Ishikawa (cell line): Measurements from ENCODE around the gene GRM3.

ENCODE experiments used
- CEBPB ChIP-seq: IDR thresholded peaks from 2 replicates; pipeline ENCODE4 v1.6.1; 2012
- EP300 ChIP-seq: IDR thresholded peaks from 2 replicates; pipeline ENCODE4 v1.6.1; 2012; ENCODE audit warnings: borderline replicate concordance
- MAX ChIP-seq: IDR thresholded peaks from 2 replicates; pipeline ENCODE4 v1.6.1; 2012
- NFIC ChIP-seq: IDR thresholded peaks from 2 replicates; pipeline ENCODE4 v1.6.1; 2012
- RAD21 ChIP-seq: IDR thresholded peaks from 2 replicates; pipeline ENCODE4 v1.6.1; 2012; ENCODE audit warnings: low read depth
- TAF1 ChIP-seq: IDR thresholded peaks from 2 replicates; pipeline ENCODE4 v1.6.1; 2012; ENCODE audit warnings: low read depth, mild to moderate bottlenecking
- TCF12 ChIP-seq: IDR thresholded peaks from 2 replicates; pipeline ENCODE4 v1.6.1; 2012; ENCODE audit warnings: low read depth
- TEAD4 ChIP-seq: IDR thresholded peaks from 2 replicates; pipeline ENCODE4 v1.6.1; 2012
- YY1 ChIP-seq: IDR thresholded peaks from 2 replicates; pipeline ENCODE4 v1.6.1; 2012; ENCODE audit warnings: low read depth
- TF ChIP-seq, protein P1 (sequence below): IDR thresholded peaks from 2 replicates; pipeline ENCODE4 v1.6.1; 2012; ENCODE audit warnings: low read depth, mild to moderate bottlenecking

DNA sequence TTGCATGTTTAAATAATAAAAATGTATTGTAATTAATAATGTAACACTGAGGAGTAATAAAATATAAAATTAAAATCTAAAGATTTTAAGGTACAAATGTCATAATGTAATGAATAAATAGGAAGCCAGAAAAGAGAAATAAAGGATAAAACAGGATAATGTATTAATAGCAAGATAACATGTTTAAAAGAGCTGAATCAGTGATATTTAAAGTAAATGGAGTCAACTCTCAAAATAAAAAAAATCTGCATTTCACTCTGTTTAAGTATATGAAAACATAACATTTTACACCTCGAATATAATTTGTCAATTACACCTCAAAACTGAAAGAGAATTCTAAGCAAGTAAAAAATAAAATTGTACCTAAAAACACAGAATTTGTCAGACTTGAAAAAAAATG is 44.1 kb downstream of the GRM3 start:
- TF ChIP-seq MAX = no peak
- TF ChIP-seq TAF1 = no peak
- no peak for TF ChIP-seq TCF12
- no peak for TF ChIP-seq EP300
- TF ChIP-seq YY1 = no peak
- TF ChIP-seq, protein P1, sequence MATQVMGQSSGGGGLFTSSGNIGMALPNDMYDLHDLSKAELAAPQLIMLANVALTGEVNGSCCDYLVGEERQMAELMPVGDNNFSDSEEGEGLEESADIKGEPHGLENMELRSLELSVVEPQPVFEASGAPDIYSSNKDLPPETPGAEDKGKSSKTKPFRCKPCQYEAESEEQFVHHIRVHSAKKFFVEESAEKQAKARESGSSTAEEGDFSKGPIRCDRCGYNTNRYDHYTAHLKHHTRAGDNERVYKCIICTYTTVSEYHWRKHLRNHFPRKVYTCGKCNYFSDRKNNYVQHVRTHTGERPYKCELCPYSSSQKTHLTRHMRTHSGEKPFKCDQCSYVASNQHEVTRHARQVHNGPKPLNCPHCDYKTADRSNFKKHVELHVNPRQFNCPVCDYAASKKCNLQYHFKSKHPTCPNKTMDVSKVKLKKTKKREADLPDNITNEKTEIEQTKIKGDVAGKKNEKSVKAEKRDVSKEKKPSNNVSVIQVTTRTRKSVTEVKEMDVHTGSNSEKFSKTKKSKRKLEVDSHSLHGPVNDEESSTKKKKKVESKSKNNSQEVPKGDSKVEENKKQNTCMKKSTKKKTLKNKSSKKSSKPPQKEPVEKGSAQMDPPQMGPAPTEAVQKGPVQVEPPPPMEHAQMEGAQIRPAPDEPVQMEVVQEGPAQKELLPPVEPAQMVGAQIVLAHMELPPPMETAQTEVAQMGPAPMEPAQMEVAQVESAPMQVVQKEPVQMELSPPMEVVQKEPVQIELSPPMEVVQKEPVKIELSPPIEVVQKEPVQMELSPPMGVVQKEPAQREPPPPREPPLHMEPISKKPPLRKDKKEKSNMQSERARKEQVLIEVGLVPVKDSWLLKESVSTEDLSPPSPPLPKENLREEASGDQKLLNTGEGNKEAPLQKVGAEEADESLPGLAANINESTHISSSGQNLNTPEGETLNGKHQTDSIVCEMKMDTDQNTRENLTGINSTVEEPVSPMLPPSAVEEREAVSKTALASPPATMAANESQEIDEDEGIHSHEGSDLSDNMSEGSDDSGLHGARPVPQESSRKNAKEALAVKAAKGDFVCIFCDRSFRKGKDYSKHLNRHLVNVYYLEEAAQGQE = no peak
- no peak for TF ChIP-seq TEAD4
- TF ChIP-seq CEBPB = no peak
- no peak for TF ChIP-seq NFIC
- no peak for TF ChIP-seq RAD21
